Thymus (tissue), 11 donors: ENCODE data around the gene NOTCH4. TPM values are rescaled to one million over a fixed set of nuclear protein-coding genes. Genes with fewer than 3 reads are reported as not detected.
A peak's percentile ranks its signal among the peaks of the same experiment; 100 is the strongest.
"Not testable (repeated sequence)": the region's sequence is repeated elsewhere in the genome, so short reads cannot be mapped to it uniquely, and the experiment has no call there.

Experiments used
- DNase-seq, 9 donors: peaks; one replicate each; pipeline ENCODE4 v3.0.0-alpha.2; 2013; ENCODE audit warnings: low spot score in 9 of 9, low read depth in 6 of 9, missing footprints in 1 of 9
- H3K27ac ChIP-seq, 2 donors: one replicate each; pipeline ENCODE4 v1.5.1; 2013; ENCODE audit warnings: control low read depth in 1 of 2, low read depth in 1 of 2, low read length in 1 of 2, mild to moderate bottlenecking in 1 of 2, moderate library complexity in 1 of 2
- H3K27me3 ChIP-seq, 2 donors: one replicate each; pipeline ENCODE4 v1.5.1; 2013; ENCODE audit warnings: low read length in 1 of 2; ENCODE audit not compliant: control insufficient read depth in 2 of 2, insufficient read depth in 1 of 2
- H3K36me3 ChIP-seq, 2 donors: one replicate each; pipeline ENCODE4 v1.5.1; 2013; ENCODE audit warnings: low read length in 1 of 2, mild to moderate bottlenecking in 1 of 2, moderate library complexity in 1 of 2; ENCODE audit not compliant: control insufficient read depth in 2 of 2, insufficient read depth in 2 of 2
- H3K4me1 ChIP-seq, 2 donors: one replicate each; pipeline ENCODE4 v1.5.1; 2013; ENCODE audit warnings: low read length in 2 of 2; ENCODE audit not compliant: control insufficient read depth in 2 of 2, insufficient read depth in 2 of 2
- H3K4me3 ChIP-seq, 2 donors: one replicate each; pipeline ENCODE4 v1.5.1; 2013; ENCODE audit warnings: low read length in 2 of 2, control low read depth in 1 of 2, mild to moderate bottlenecking in 1 of 2
- H3K9me3 ChIP-seq, 2 donors: one replicate each; pipeline ENCODE4 v1.5.1; 2013; ENCODE audit warnings: low read length in 1 of 2, mild to moderate bottlenecking in 1 of 2; ENCODE audit not compliant: control insufficient read depth in 2 of 2, insufficient read depth in 1 of 2
- WGBS: extraction: QIAGEN DNeasy Blood & Tissue Kit; methylation state at CpG from one replicate; pipeline ENCODE4 v1.1.7; 2013; 5-methylcytosine and 5-hydroxymethylcytosine counted together
- polyA plus RNA-seq: library from polyadenylated mRNA; stranded (reverse); fragments of 200-250 nt; gene quantifications from one replicate; pipeline ENCODE4 v1.2.3, GENCODE V29; 2013
- total RNA-seq: library from RNA; stranded (reverse); fragments of 120-200 nt; gene quantifications from one replicate; pipeline ENCODE4 v1.2.4, GENCODE V29; 2013
- donor health status: healthy.

NOTCH4 gene
- total and polyA plus RNA-seq, 2 donors, result 2.5 to 32.7 TPM

DNA sequence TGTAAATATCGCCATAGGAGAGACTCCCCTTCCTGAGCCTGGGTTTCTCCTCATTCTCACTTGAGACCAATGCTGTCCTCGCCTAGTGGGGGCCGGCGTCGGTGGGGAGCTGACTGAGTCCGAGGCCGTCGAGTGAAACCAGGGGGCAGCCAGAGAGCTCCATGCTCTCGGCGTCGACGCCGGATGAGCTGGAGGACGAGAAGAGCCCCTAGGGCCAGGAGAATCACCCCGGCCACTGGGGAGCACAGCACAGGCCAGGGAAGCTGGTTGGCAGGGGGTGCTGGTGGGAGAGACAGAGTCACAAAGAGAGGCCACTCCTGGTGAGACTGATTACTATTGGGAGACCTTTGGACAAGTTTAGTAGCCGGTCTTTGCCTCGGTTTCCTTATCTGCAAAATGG, 25.0 kb downstream of the NOTCH4 start:
- Histone ChIP-seq H3K27me3 (no peaks in the 10 kb centered on the region), H3K4me3 (no peak overlapping the region), H3K9me3 (peaks cover 0 to 5% of the 10 kb centered on the region in 2 donors), H3K4me1 (peaks cover 17 to 50% of the 10 kb centered on the region in 2 donors), H3K36me3 (no peaks in the 10 kb centered on the region), H3K27ac (no peak overlapping the region)
- 91% methylated on average over 17 of the region's 17 CpGs for WGBS
- no peak for DNase-seq

DNA sequence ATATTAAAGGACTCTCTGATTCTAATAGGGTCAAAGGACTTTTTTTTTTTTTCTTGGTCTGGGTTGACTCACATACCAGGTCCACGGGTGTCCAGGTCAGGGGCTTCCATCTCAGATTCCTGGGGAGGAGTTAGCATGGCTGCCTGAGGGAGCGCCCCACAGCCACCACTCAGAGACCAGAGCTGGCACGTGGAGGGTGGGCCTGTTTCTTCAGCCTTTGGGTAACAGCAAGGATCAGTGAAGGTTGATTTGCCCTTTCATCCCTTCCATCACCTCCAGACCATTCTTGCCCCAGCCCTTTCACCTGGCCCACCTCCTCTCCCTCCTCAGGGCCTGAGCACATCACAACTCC, 25.5 kb downstream of the NOTCH4 start:
- Histone ChIP-seq H3K4me3 (no peak overlapping the region), H3K4me1 (peaks cover 22 to 55% of the 10 kb centered on the region in 2 donors), H3K27ac (no peak overlapping the region), H3K27me3 (no peaks in the 10 kb centered on the region), H3K36me3 (no peaks in the 10 kb centered on the region), H3K9me3 (peaks cover 0 to 5% of the 10 kb centered on the region in 2 donors)
- no peak for DNase-seq
- WGBS, result 96% methylated on average over 3 of the region's 3 CpGs

DNA sequence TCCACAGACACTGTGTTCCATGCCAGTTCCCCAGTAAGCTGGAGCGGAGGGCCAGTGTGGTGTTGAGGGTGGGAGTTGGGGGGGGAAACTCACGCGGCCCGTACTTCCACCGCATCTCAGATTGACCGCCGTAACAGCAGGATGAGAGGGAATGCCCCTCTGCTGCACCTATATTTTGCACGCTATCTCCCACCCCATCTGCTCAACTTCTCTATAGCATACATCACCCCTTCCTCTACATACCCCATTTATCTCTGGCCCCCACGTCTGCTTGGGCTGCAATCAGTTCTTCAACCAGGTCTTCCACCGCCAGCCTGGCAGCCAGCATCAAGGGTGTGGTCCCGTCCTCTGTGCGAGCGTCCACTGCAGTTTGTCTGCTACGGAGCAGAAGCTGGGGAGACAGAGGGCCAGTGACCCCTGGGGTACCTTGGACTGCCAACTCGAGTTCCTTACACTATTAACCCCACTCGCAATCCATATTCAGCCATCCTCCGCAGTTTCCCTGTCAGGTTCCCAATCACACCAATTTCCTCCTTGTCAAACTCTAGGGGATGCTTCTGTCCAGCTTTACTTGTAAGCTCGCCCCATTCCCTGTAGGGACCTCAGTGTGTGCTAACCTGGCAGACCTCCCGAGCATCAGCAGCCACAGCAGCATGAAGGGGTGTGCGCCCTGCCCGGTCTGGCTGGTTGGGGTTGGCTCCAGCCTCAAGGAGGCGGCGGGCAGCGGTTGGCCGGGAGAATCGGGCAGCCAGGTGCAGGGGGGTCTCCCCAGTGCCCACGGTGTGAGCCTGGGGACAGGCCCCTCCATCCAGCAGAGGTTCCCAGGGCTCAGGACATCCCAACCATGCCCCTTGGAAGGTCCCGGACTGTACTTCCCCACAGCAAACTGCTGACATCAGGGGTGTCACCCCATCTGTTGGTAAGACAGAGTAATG, 26.9 kb downstream of the NOTCH4 start:
- Histone ChIP-seq H3K4me1 (peaks cover 24 to 55% of the 10 kb centered on the region in 2 donors), H3K4me3 (peak overlapping the region; percentile 85 to 92), H3K27ac (peak overlapping the region; percentile 94 to 95), H3K9me3 (peaks cover 0 to 5% of the 10 kb centered on the region in 2 donors), H3K27me3 (no peaks in the 10 kb centered on the region), H3K36me3 (no peaks in the 10 kb centered on the region)
- DNase-seq, result no peak
- 54% methylated on average over 28 of the region's 28 CpGs for WGBS

DNA sequence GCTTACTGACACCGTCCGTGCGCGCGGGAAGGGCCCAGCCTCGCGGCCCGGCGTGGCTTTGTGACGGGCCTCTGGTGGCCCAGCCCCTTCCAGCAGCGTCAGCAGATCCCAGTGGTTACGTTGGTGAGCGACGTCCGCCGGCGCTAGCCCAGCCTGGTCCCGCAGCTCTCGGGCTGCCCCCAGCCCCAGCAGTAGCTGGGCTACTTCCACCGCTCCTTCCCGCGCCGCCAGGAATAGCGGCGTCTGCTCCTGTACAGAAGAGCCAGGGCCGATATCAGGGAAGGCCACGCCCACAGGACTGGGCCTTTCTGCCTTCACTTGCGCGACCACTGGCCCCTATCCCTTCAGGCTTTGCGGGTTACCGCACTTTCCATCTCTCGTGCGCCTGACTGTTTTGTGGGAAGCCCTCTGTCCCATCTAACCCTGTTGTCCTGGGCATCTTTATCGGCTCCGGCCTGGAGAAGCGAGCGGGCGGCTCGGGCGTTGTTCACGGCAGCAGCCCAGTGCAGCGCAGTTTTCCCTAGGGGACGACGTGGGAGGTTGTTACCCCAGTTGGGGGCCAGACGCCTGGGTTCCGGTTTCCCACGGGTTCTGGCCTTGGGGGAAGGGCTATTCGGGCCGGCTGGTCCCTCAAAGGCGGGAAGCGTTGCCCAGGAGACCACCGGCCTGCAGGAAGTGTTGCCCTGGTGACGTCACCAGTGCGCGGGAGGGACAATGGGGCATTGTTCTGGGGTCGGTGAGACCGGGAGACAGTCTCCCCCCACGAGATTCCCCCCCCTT, 27.8 kb downstream of the NOTCH4 start:
- H3K27ac ChIP-seq, result peak overlapping the region; percentile 94 to 95
- peak in 3 of 9 donors; percentile 63 to 73 (median 69) for DNase-seq
- H3K4me1 ChIP-seq, result peaks cover 27 to 55% of the 10 kb centered on the region in 2 donors
- no peaks in the 10 kb centered on the region for H3K27me3 ChIP-seq
- peaks cover 4 to 5% of the 10 kb centered on the region in 2 donors for H3K36me3 ChIP-seq
- H3K9me3 ChIP-seq, result peaks cover 0 to 5% of the 10 kb centered on the region in 2 donors
- WGBS, result under 1% methylated on average over 58 of the region's 58 CpGs
- H3K4me3 ChIP-seq, result peak overlapping the region; percentile 85 to 92

DNA sequence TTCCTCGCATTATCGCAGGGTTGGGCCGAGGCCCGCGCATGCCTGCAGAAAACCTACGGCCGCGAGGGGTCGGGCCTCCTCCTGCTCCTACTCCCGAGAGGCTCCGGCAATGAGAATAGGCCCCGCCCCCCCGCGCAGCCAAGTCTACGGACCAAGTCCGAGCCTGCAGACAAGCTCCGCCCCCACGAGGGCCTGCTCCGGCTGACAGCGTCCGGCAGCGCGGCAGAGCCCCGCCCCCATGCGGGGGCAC, 28.3 kb downstream of the NOTCH4 start:
- under 1% methylated on average over 25 of the region's 25 CpGs for WGBS

DNA sequence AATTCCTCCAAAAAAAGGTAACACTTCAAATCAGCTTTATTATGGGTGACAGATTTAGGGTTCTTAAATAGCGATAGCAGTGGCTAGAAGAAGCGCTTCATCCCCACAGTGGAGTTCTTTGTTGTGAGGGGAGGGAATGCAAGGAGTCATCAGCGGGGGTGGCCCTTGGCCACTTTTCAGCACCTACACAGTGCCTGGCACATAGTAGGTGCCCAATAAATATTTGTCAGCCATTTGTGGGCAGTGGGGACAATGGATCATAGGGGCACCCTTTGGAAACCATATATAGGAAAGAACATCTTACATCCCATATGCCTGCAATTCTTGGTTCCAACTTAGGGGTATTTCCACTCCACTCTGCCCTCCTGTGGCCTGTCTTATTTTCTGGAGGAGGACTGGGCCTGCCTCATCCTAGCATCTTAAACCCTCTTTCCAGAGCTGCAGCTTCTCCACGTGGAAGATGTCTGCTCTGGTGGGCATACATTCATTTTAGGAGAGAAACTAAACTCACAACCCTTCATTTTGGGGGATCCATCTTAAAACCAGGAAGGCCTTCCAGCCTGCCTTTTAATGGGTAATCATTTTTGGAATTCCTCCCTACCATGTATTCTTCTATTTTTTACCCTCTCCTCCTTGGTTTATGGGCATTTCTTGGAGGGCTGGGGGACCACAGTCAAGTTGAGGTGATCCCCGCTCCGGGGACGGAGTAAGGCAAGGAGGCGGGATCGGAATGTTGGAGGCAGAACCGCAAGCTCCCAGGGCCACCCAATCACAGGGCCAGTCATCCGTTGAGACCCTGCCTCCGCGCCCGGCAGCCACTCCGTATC, 28.8 kb downstream of the NOTCH4 start:
- Histone ChIP-seq H3K9me3 (peaks cover 0 to 5% of the 10 kb centered on the region in 2 donors), H3K4me1 (peaks cover 28 to 64% of the 10 kb centered on the region in 2 donors), H3K36me3 (peaks cover 6 to 7% of the 10 kb centered on the region in 2 donors), H3K4me3 (peak overlapping the region; percentile 85 to 92), H3K27ac (peak overlapping the region; percentile 86 to 94), H3K27me3 (no peaks in the 10 kb centered on the region)
- DNase-seq, result peak in 1 of 9 donors; percentile 76
- 18% methylated on average over 15 of the region's 15 CpGs for WGBS

More for the DNA sequence above, 28.3 kb downstream of the NOTCH4 start:
- H3K4me3 ChIP-seq, result peak overlapping the region; percentile 85 to 92
- DNase-seq, result peak; percentile 90 to 99 (median 97)
- peaks cover 28 to 60% of the 10 kb centered on the region in 2 donors for H3K4me1 ChIP-seq
- peaks cover 0 to 5% of the 10 kb centered on the region in 2 donors for H3K9me3 ChIP-seq
- H3K27ac ChIP-seq, result peak overlapping the region; percentile 94 to 95
- peaks cover 6 to 7% of the 10 kb centered on the region in 2 donors for H3K36me3 ChIP-seq
- H3K27me3 ChIP-seq, result no peaks in the 10 kb centered on the region

DNA sequence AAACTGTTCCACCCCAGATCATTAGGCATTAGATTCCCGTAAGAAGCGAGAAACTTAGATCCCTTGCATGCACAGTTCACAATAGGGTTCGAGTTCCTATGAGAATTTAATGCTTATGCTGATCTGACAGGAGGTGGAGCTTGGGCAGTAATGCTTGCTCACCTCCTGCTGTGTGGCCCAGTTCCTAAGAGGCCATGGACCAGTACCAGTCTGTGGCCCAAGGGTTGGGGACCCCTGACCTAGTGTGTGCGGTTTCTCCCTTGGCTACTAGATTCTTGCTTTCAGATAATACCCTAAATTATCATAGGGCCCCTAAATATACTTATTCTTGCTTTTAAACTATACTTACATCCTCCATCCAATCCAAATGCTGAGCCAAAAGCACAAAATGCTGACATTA, 29.5 kb downstream of the NOTCH4 start:
- H3K9me3 ChIP-seq, result peaks cover 0 to 8% of the 10 kb centered on the region in 2 donors
- H3K27me3 ChIP-seq, result no peaks in the 10 kb centered on the region
- no peak overlapping the region for H3K4me3 ChIP-seq
- no peak for DNase-seq
- 99% methylated on average over 4 of the region's 4 CpGs for WGBS
- peaks cover 6 to 7% of the 10 kb centered on the region in 2 donors for H3K36me3 ChIP-seq
- H3K27ac ChIP-seq, result peak overlapping the region in 1 of 2 donors; percentile 94
- H3K4me1 ChIP-seq, result peaks cover 28 to 64% of the 10 kb centered on the region in 2 donors

DNA sequence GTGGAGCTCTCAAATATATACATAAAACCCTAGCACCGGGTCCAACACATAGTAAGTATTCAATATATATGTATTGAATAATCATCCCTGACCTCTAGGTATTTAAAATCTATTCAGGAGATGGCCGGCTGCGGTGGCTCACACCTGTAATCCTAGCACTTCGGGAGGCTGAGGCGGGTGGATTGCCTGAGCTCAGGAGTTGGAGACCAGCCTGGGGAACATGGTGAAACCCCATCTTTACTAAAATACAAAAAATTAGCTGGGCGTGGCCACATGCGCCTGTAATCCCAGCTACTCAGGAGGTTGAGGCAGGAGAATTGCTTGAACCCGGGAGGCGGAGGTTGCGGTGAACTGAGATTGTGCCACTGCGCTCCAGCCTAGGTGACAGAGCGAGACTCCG, 30.8 kb downstream of the NOTCH4 start:
- H3K4me1 ChIP-seq, result peaks cover 38 to 77% of the 10 kb centered on the region in 2 donors

More for the DNA sequence above, 30.8 kb downstream of the NOTCH4 start:
- H3K4me3 ChIP-seq, result peak overlapping the region; percentile 92 to 97
- peaks cover 13 to 17% of the 10 kb centered on the region in 2 donors for H3K36me3 ChIP-seq
- H3K27me3 ChIP-seq, DNase-seq: not testable (repeated sequence)
- H3K27ac ChIP-seq, result peak overlapping the region; percentile 93 to 94
- 68% methylated on average over 13 of the region's 13 CpGs for WGBS
- H3K9me3 ChIP-seq, result peaks cover 0 to 13% of the 10 kb centered on the region in 2 donors
